Measurements from ENCODE around the gene GMDS.

Gene GMDS

GRCh38 chr6:1825926-1826325, 419.5 kb downstream of the GMDS start:
- Mint-ChIP-seq H3K4me1 (ENCODE audit: low read depth in 2 of 2) (peaks cover 0 to 9% of the 10 kb centered on the region in 2 donors), H3K4me3 (no peak overlapping the region), H3K36me3 (ENCODE audit: insufficient read depth) (no peaks in the 10 kb centered on the region), H3K9me3 (peaks cover 2 to 10% of the 10 kb centered on the region in 2 donors), H3K27ac (no peak overlapping the region), H3K27me3 (no peaks in the 10 kb centered on the region)
- ATAC-seq (replicated peaks) = no peak
- DNase-seq = no peak

GRCh38 chr6:1825277-1825676, 420.1 kb downstream of the GMDS start:
- Mint-ChIP-seq H3K27ac (no peak overlapping the region), H3K36me3 (ENCODE audit: insufficient read depth) (no peaks in the 10 kb centered on the region), H3K27me3 (no peaks in the 10 kb centered on the region), H3K4me1 (ENCODE audit: low read depth in 2 of 2) (peaks cover 0 to 9% of the 10 kb centered on the region in 2 donors), H3K9me3 (peaks cover 2 to 10% of the 10 kb centered on the region in 2 donors), H3K4me3 (no peak overlapping the region)
- no peak for DNase-seq
- ATAC-seq (replicated peaks) = no peak

DNA sequence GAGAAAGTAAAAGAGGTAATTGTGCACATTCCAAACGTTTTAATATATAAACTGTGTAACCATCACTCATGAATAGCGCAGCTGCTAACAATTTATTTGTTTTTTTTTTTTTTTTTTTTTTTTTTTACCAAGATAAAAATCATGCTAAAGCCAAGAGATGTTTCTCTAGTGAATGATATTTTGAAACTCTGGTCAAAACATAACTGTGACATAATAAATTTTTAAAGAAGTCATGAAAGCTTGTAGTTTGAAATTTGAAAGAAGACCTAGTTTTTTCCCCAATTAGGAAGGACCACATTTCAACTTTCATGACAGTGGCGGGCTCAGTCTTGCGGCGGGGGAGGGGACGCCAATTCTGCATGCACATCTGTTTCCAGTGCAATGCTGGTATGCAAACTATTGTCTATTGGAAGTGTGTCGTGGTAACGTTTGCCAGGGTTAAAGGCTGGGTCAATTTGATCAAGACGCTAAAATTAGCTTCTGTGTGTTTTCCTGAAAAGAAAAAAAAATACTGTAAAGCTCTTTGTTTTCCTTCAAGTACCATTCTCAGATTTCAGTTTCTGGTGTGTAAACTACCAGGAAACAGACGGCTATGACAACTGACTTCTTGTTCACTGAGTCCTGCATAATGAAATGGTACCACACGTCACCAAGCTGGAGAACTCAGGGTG, 423.8 kb downstream of the GMDS start:
- Mint-ChIP-seq H3K36me3 (ENCODE audit: insufficient read depth) (no peaks in the 10 kb centered on the region), H3K9me3 (no peaks in the 10 kb centered on the region), H3K27me3 (no peaks in the 10 kb centered on the region), H3K27ac (no peak overlapping the region), H3K4me3 (no peak overlapping the region), H3K4me1 (ENCODE audit: low read depth in 2 of 2) (peaks cover 0 to 9% of the 10 kb centered on the region in 2 donors)
- no peak for DNase-seq
- no peak for ATAC-seq (replicated peaks)

DNA sequence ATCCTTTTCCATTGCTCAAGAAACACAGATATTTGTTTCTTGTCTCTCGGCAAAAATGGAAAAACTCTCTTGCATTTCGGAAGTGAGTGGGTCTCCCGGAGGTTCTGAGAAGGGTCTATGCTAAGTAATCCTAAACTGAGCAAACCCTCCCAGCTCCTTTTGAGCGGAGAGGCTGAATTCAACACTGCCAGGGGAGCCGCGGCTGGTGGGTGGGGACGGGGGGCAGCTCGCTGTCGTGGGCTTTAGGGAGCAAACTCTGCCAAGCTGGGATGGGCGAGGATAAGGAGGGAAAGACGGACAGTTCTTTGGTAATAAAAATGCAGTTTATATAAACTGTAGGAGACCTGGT, 424.3 kb downstream of the GMDS start:
- Mint-ChIP-seq H3K9me3 (no peaks in the 10 kb centered on the region), H3K27me3 (no peaks in the 10 kb centered on the region), H3K27ac (no peak overlapping the region), H3K4me1 (ENCODE audit: low read depth in 2 of 2) (peaks cover 0 to 9% of the 10 kb centered on the region in 2 donors), H3K4me3 (no peak overlapping the region), H3K36me3 (ENCODE audit: insufficient read depth) (no peaks in the 10 kb centered on the region)
- DNase-seq (no peak), ATAC-seq (replicated peaks) (no peak)

- Mint-ChIP-seq H3K9me3 (no peaks in the 10 kb centered on the region), H3K27me3 (no peaks in the 10 kb centered on the region), H3K4me3 (no peak overlapping the region), H3K27ac (no peak overlapping the region), H3K4me1 (ENCODE audit: low read depth in 2 of 2) (peaks cover 0 to 9% of the 10 kb centered on the region in 2 donors), H3K36me3 (ENCODE audit: insufficient read depth) (no peaks in the 10 kb centered on the region)
- no peak for DNase-seq
- no peak for ATAC-seq (replicated peaks)
These were observed 424.7 kb downstream of the GMDS start for GRCh38 chr6:1820714-1821113.

- Mint-ChIP-seq H3K36me3 (ENCODE audit: insufficient read depth) (no peaks in the 10 kb centered on the region), H3K4me1 (ENCODE audit: low read depth in 2 of 2) (peaks cover 0 to 9% of the 10 kb centered on the region in 2 donors), H3K27ac (no peak overlapping the region), H3K4me3 (no peak overlapping the region), H3K9me3 (no peaks in the 10 kb centered on the region), H3K27me3 (no peaks in the 10 kb centered on the region)
- DNase-seq (no peak), ATAC-seq (replicated peaks) (no peak)
These were observed 425.2 kb downstream of the GMDS start for GRCh38 chr6:1820165-1820564.

GRCh38 chr6:1819007-1819406, 426.4 kb downstream of the GMDS start:
- Mint-ChIP-seq H3K9me3 (no peaks in the 10 kb centered on the region), H3K4me1 (ENCODE audit: low read depth in 2 of 2) (peaks cover 0 to 5% of the 10 kb centered on the region in 2 donors), H3K4me3 (no peak overlapping the region), H3K27me3 (no peaks in the 10 kb centered on the region), H3K27ac (no peak overlapping the region), H3K36me3 (ENCODE audit: insufficient read depth) (no peaks in the 10 kb centered on the region)
- no peak for ATAC-seq (replicated peaks)
- no peak for DNase-seq

DNA sequence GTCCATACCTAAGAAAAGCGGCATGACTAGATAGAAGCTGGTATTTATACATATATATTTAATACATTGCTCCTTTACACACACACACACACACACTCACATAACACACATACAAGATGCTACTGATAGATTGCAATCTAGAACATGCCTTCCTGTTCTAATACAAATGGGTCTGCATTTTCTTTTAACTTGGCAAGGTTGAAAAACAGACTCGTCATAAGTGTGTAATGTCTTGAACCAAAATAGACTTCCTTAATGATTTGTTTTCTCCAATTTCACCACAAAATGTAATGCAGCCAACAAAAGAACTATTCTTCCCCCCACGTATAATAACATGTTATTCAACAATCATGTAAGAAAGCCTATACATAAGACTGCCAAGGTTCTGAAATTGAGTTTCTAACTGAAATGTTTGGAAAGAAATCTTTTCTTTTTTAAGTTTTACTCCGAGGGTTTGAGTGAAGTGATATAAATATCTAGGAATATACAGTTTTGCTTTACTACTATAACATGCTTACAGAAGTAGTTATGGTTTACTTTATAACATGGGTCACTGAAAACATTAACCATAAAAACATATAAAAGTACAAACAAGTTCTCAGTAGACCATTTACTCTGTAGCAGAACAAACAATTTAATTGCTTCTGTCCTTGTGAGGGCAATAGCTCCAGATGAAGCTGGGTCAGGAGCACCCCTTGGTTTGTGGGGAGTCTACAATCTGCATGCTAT, 428.2 kb downstream of the GMDS start:
- no peak for ATAC-seq (replicated peaks)
- no peaks in the 10 kb centered on the region for H3K27me3 Mint-ChIP-seq

DNA sequence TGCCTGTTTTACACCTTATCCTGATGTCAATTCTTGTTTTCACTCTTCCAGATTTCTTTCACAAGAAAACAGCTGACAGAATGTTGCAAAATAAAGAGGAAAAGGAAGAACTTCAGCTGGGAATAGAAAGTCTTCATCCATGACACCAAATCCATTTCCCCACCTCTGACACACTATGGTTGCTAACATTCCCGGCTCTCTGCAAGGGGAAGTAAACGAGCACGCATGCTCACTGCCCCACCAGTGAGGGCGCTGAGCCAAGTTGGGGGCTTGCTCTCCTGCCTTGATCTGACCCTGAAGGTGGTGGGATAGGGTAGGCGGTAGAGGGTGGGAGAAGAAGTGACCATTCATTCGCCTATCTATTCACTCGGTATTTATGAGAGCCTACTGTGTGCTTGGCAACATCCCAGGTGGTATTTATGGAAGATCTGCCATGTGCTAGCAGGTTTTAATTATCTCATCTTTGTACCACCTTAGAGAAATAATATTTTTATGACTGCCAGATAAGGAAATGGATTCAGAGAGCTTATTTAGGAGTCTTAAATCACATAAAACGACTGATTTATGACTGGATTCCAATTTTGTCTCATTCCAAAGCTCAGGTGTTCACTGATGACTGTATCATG, 429.5 kb downstream of the GMDS start:
- Mint-ChIP-seq H3K36me3 (ENCODE audit: insufficient read depth) (no peaks in the 10 kb centered on the region), H3K9me3 (no peaks in the 10 kb centered on the region), H3K4me1 (ENCODE audit: low read depth in 2 of 2) (no peaks in the 10 kb centered on the region), H3K27me3 (no peaks in the 10 kb centered on the region), H3K4me3 (no peak overlapping the region), H3K27ac (no peak overlapping the region)
- ATAC-seq (replicated peaks) (no peak), DNase-seq (no peak)

More for the DNA sequence above, 428.2 kb downstream of the GMDS start:
- no peak for DNase-seq
- H3K27ac Mint-ChIP-seq = no peak overlapping the region
- H3K36me3 Mint-ChIP-seq (ENCODE audit: insufficient read depth) = no peaks in the 10 kb centered on the region
- no peaks in the 10 kb centered on the region for H3K9me3 Mint-ChIP-seq
- H3K4me1 Mint-ChIP-seq (ENCODE audit: low read depth in 2 of 2) = no peaks in the 10 kb centered on the region
- H3K4me3 Mint-ChIP-seq = no peak overlapping the region

DNA sequence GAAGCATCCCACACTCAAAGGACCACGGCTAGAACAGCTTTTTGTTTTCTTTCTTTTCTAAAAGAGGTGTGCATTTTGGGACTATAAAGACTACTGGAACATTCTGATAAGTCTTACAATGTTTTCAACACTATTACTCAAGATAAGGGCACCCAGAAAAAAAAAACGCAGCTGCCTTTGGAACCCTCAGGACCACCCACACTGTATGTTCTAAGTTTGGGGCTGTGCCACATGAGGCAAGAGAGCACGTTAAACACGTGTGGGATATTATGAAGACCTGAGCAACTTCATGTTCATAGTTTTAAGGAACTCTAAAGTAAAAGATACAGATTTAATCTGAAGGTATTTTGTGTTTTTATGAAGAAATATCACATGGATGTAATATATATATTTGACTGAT, 431.1 kb downstream of the GMDS start:
- DNase-seq = no peak
- Mint-ChIP-seq H3K27me3 (no peaks in the 10 kb centered on the region), H3K36me3 (ENCODE audit: insufficient read depth) (no peaks in the 10 kb centered on the region), H3K4me3 (no peak overlapping the region), H3K27ac (no peak overlapping the region), H3K4me1 (ENCODE audit: low read depth in 2 of 2) (no peaks in the 10 kb centered on the region), H3K9me3 (no peaks in the 10 kb centered on the region)
- no peak for ATAC-seq (replicated peaks)

DNA sequence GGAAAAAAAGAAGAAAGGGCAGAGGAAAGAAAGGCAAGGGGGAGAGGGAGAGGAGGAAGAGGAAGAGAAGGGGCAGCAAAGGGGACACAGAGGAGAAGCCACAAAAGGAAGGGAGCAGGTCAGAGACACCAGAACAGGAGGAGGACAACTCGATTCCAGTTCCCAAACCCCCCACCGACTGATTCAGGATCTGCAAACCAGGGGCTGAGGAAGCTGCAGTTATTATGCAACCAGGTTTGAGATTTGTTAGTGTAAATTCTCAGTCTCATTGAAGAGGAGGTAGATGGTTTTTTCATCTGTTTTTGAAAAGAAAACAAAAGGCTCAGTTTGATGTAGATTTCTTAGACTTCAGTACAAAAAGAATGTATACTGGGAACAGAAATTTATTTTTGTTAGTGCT, 432.9 kb downstream of the GMDS start:
- Mint-ChIP-seq H3K27ac (no peak overlapping the region), H3K9me3 (no peaks in the 10 kb centered on the region), H3K36me3 (ENCODE audit: insufficient read depth) (no peaks in the 10 kb centered on the region), H3K27me3 (no peaks in the 10 kb centered on the region), H3K4me1 (ENCODE audit: low read depth in 2 of 2) (no peaks in the 10 kb centered on the region), H3K4me3 (no peak overlapping the region)
- ATAC-seq (replicated peaks) = no peak
- no peak for DNase-seq

DNA sequence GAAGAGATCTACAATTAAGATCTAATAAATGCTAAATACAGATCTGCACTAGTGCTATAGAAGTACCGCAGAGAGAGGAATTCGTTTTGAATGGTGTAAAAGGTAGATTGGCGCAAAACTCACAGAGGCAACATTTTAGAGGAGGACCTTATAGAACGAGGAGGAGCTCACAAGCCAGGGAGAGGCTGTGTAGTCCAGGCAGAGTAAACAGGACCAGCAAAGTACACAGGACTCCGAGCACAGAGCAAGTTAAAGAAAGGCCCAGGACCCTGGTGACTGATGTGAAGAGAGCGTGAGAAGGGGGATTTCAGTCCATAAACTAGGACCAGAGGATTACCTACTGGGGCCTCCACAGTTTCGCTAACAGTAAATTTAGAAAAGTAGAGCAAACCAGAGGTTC, 433.4 kb downstream of the GMDS start:
- Mint-ChIP-seq H3K27ac (no peak overlapping the region), H3K9me3 (no peaks in the 10 kb centered on the region), H3K36me3 (ENCODE audit: insufficient read depth) (no peaks in the 10 kb centered on the region), H3K4me1 (ENCODE audit: low read depth in 2 of 2) (no peaks in the 10 kb centered on the region), H3K27me3 (no peaks in the 10 kb centered on the region), H3K4me3 (no peak overlapping the region)
- no peak for DNase-seq
- no peak for ATAC-seq (replicated peaks)

- Mint-ChIP-seq H3K4me3 (no peak overlapping the region), H3K4me1 (ENCODE audit: low read depth in 2 of 2) (no peaks in the 10 kb centered on the region), H3K27me3 (no peaks in the 10 kb centered on the region), H3K9me3 (no peaks in the 10 kb centered on the region), H3K27ac (peak overlapping the region in 1 of 2 donors; percentile 46), H3K36me3 (ENCODE audit: insufficient read depth) (no peaks in the 10 kb centered on the region)
- DNase-seq = no peak
- no peak for ATAC-seq (replicated peaks)
These were observed 434.5 kb downstream of the GMDS start for GRCh38 chr6:1810880-1811279.
